IMR-90 (cell line): ENCODE results near the gene ACSS1. TPM values are rescaled to one million over a fixed set of nuclear protein-coding genes. Genes with fewer than 3 reads are reported as not detected.

ENCODE experiments used
- ATAC-seq: fragments of 200-7000 bp; cut with Tn5 transposase; 2 replicates; pipeline ENCODE4 v1.9.1; 2020; ENCODE audit warnings: low read depth, mild to moderate bottlenecking, moderate library complexity
- BruUV-seq: library from RNA; stranded (reverse); fragments of 400-500 nt; replicated peaks from 2 replicates; lab custom pipeline; 2021; lab: Mats Ljungman, UMichigan
- CTCF ChIA-PET: fragments of 300-600 bp; formaldehyde crosslinking; extraction: SDS; loops from one replicate; lab custom pipeline; 2021; ENCODE audit warnings: antibody characterized with exemption; lab: Yijun Ruan, JAX
- POLR2A ChIA-PET: fragments of 300-600 bp; sonication (Branson Sonifier 250); formaldehyde crosslinking; loops from one replicate; lab custom pipeline; 2022; ENCODE audit warnings: antibody characterized with exemption; ENCODE audit not compliant: unreplicated experiment; lab: Charles Lee
- DNase-seq: peaks from one replicate; pipeline ENCODE4 v3.0.0; 2013
- H2AFZ ChIP-seq: replicated peaks from 2 replicates; pipeline ENCODE3; 2013; ENCODE audit warnings: low read length, mild to moderate bottlenecking; ENCODE audit not compliant: poor library complexity
- H2AK5ac ChIP-seq: 2 replicates; pipeline ENCODE4 v1.6.1; 2013; ENCODE audit warnings: low read depth, low read length, inconsistent platforms
- H2AK9ac ChIP-seq: replicated peaks from 2 replicates; pipeline ENCODE3; 2013; ENCODE audit warnings: mild to moderate bottlenecking, low read depth, low read length, moderate library complexity; ENCODE audit not compliant: poor library complexity
- H2BK120ac ChIP-seq: 2 replicates; pipeline ENCODE4 v1.6.1; 2013; ENCODE audit warnings: low read depth, low read length, inconsistent platforms
- H2BK15ac ChIP-seq: 3 replicates; pipeline ENCODE4 v1.6.1; 2013; ENCODE audit warnings: low read depth, low read length, inconsistent platforms
- H2BK20ac ChIP-seq: 2 replicates; pipeline ENCODE4 v1.6.1; 2013; ENCODE audit warnings: low read depth, mild to moderate bottlenecking, inconsistent platforms, low read length, moderate library complexity
- H2BK5ac ChIP-seq: 2 replicates; pipeline ENCODE4 v1.6.1; 2013; ENCODE audit warnings: mild to moderate bottlenecking, low read depth, low read length, inconsistent platforms; ENCODE audit not compliant: poor library complexity, severe bottlenecking
- H3K14ac ChIP-seq: replicated peaks from 2 replicates; pipeline ENCODE4 v1.6.1; 2013; ENCODE audit warnings: low read depth, low read length, inconsistent platforms
- H3K18ac ChIP-seq: 2 replicates; pipeline ENCODE4 v1.6.1; 2013; ENCODE audit warnings: low read depth, low read length, control low read depth
- H3K23ac ChIP-seq: 2 replicates; pipeline ENCODE4 v1.6.1; 2013; ENCODE audit warnings: low read depth, low read length, inconsistent platforms
- H3K27ac ChIP-seq: 2 replicates; pipeline ENCODE4 v1.5.1; 2013; ENCODE audit warnings: mild to moderate bottlenecking, control low read depth, low read length; ENCODE audit not compliant: insufficient read depth
- H3K27me3 ChIP-seq: 2 replicates; pipeline ENCODE4 v1.6.1; 2013; ENCODE audit warnings: low read length; ENCODE audit not compliant: control insufficient read depth, insufficient read depth
- H3K36me3 ChIP-seq: 2 replicates; pipeline ENCODE4 v1.6.1; 2013; ENCODE audit warnings: low read length, mixed read lengths; ENCODE audit not compliant: control insufficient read depth, insufficient read depth
- H3K4ac ChIP-seq: 2 replicates; pipeline ENCODE4 v1.6.1; 2013; ENCODE audit warnings: low read depth, low read length, inconsistent platforms
- H3K4me1 ChIP-seq: 2 replicates; pipeline ENCODE4 v1.6.1; 2013; ENCODE audit warnings: low read length, mixed read lengths; ENCODE audit not compliant: control insufficient read depth, insufficient read depth
- H3K4me2 ChIP-seq: 2 replicates; pipeline ENCODE4 v1.6.1; 2013; ENCODE audit warnings: low read depth, mild to moderate bottlenecking, control low read depth, low read length, moderate library complexity
- H3K4me3 ChIP-seq: 2 replicates; pipeline ENCODE4 v1.5.1; 2013; ENCODE audit warnings: low read depth, mild to moderate bottlenecking, control low read depth, low read length, moderate library complexity; ENCODE audit not compliant: insufficient read depth
- H3K56ac ChIP-seq: 2 replicates; pipeline ENCODE4 v1.6.1; 2013; ENCODE audit warnings: low read length, inconsistent platforms; ENCODE audit not compliant: insufficient read depth; ENCODE audit errors: extremely low read depth
- H3K79me1 ChIP-seq, 2 experiments: 2 replicates each; pipeline ENCODE4 v1.6.1; 2013; ENCODE audit warnings: low read length in 2 of 2, inconsistent platforms in 1 of 2, low read depth in 1 of 2
- H3K9ac ChIP-seq: 2 replicates; pipeline ENCODE4 v1.6.1; 2013; ENCODE audit warnings: low read depth, low read length, control low read depth
- H3K9me1 ChIP-seq: 2 replicates; pipeline ENCODE4 v1.6.1; 2013; ENCODE audit warnings: low read length, inconsistent platforms; ENCODE audit not compliant: insufficient read depth
- H3K9me3 ChIP-seq: 2 replicates; pipeline ENCODE4 v1.6.1; 2013; ENCODE audit warnings: low read length; ENCODE audit not compliant: control insufficient read depth, insufficient read depth
- H4K20me1 ChIP-seq: 2 replicates; pipeline ENCODE4 v1.6.1; 2013; ENCODE audit warnings: low read length, inconsistent platforms; ENCODE audit not compliant: insufficient read depth
- H4K5ac ChIP-seq: 2 replicates; pipeline ENCODE4 v1.6.1; 2013; ENCODE audit warnings: mild to moderate bottlenecking, low read depth, low read length, control low read depth
- H4K8ac ChIP-seq, 2 experiments: 2 replicates each; pipeline ENCODE4 v1.6.1; 2013; ENCODE audit warnings: low read depth in 2 of 2, low read length in 2 of 2, control low read depth in 1 of 2, inconsistent platforms in 1 of 2
- H4K91ac ChIP-seq: 2 replicates; pipeline ENCODE4 v1.6.1; 2013; ENCODE audit warnings: low read depth, low read length, inconsistent platforms; ENCODE audit not compliant: insufficient read depth
- SMC3 ChIP-seq: fragments of 150-350 bp; IDR thresholded peaks from 2 replicates; pipeline ENCODE4 v1.6.1; 2016; ENCODE audit warnings: low read depth, mild to moderate bottlenecking, antibody characterized with exemption, low read length, moderate library complexity
- WGBS, 2 experiments: methylation state at CpG; one replicate each; pipeline versions ENCODE4 v1.1.5 to v1.1.7; 2013; ENCODE audit warnings: missing lambda C conversion rate in 2 of 2; ENCODE audit not compliant: insufficient read length in 1 of 2; ENCODE audit errors: extremely low coverage in 2 of 2; 5-methylcytosine and 5-hydroxymethylcytosine counted together
- dilution Hi-C: fragments of 300-500 bp; cut with HindIII; formaldehyde crosslinking; loops from one replicate; pipeline ENCODE4 v1.14.3; 2018; ENCODE audit warnings: low sequenced_read_pairs; ENCODE audit not compliant: unreplicated experiment
- in situ Hi-C: fragments of 300-500 bp; cut with MboI; formaldehyde crosslinking; loops from 3 replicates; pipeline ENCODE4 v1.14.3; 2019; ENCODE audit warnings: low sequenced_read_pairs, inconsistent platforms, mixed read lengths
- intact Hi-C: fragments of 100-400 bp; cut with micrococcal nuclease; formaldehyde crosslinking; loops from 2 replicates; pipeline ENCODE4 v1.10.0; 2022
- polyA plus RNA-seq, 3 experiments: library from polyadenylated mRNA; depleted of rRNA; stranded (reverse); fragments of >200 nt; gene quantifications; 2 replicates each; pipeline ENCODE4 v1.2.3, GENCODE V29; 2012; ENCODE audit warnings: low replicate concordance in 1 of 3
- total RNA-seq: library from RNA; depleted of rRNA; stranded (reverse); fragments of >200 nt; gene quantifications from 2 replicates; pipeline ENCODE4 v1.2.3, GENCODE V29; 2012

ACSS1 gene
- total and polyA plus RNA-seq, 2 of the 4 experiments (the other 2 are of a cell fraction): 0.72 to 1.2 TPM

DNA sequence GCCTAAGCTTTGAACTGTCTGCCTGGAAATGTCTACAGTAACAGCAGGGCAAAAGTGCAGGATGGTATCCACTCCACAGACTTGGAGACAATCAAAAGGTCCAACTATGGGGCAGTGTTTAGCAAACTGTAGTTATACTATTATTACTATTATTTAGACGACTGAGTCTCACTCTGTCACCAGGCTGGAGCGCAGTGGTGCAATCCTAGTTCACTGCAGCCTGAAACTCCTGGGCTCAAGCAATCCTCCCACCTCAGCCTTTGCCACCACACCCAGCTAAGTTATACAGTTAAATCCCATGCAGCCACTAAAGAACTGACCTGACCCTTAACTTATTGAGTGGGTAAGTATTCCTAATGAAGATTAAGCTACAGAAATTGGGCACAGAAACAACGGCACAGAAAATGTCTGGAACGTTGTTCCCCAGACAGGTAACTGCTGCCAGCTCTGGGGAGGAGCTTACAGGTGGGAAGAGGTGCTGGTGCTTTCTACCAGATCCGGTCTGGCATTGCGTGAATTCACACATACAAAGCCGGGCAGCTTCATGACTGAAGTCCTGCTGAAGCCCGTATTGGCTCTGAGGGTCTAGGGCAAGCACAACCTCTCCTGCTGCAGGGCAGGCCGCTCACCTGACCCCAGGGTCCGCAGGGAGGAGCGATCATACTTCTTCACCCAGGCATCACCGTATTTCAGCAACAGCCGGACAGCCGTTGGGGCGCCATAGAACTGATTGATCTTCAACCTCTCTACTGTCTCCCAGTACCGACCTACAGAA is 38.4 kb downstream of the ACSS1 start:
- no peak for TF ChIP-seq SMC3
- intact Hi-C loops (no loop called here), dilution Hi-C loops (no loop called here), in situ Hi-C loops (no loop called here)
- 80% methylated on average over 2 of the region's 16 CpGs; no CpG with 5 or more reads in 1 of the 2 experiments for WGBS, 2 experiments
- H2AK9ac ChIP-seq: no peak overlapping the region
- H3K18ac ChIP-seq: no peak overlapping the region
- H3K4ac ChIP-seq: no peak overlapping the region
- no peak overlapping the region for H2BK20ac ChIP-seq
- no peak overlapping the region for H4K5ac ChIP-seq
- H3K27me3 ChIP-seq: peaks cover 3% of the 10 kb centered on the region; the same call in 1 of the 2 replicates
- H2AK5ac ChIP-seq: no peak overlapping the region
- H3K9me1 ChIP-seq: 0 out of 2 replicates have a peak, but pooled peaks cover 3% of the 10 kb centered on the region
- H2AFZ ChIP-seq: no peak overlapping the region
- H4K8ac ChIP-seq: no peak overlapping the region
- no peaks in the 10 kb centered on the region for H4K20me1 ChIP-seq
- no peak overlapping the region for H2BK15ac ChIP-seq
- H3K23ac ChIP-seq: no peak overlapping the region
- H3K9me3 ChIP-seq: no peaks in the 10 kb centered on the region
- H3K4me3 ChIP-seq: no peak overlapping the region
- H3K4me2 ChIP-seq: no peak overlapping the region
- ATAC-seq (no peak), DNase-seq (no peak)
- ChIA-PET CTCF (no interaction called here), POLR2A (no interaction called here)
- H3K14ac ChIP-seq: no peak overlapping the region
- no peak overlapping the region for H4K91ac ChIP-seq
- no peaks in the 10 kb centered on the region for H3K36me3 ChIP-seq
- H3K4me1 ChIP-seq: peaks cover 2% of the 10 kb centered on the region; the same call in 1 of the 2 replicates
- no peak overlapping the region for H3K27ac ChIP-seq
- H3K79me1 ChIP-seq: no peaks in the 10 kb centered on the region
- no peak overlapping the region for H3K9ac ChIP-seq
- no TSS peak for BruUV-seq
- H2BK120ac ChIP-seq: no peak overlapping the region
- no peak overlapping the region for H3K56ac ChIP-seq
- H2BK5ac ChIP-seq: no peak overlapping the region
